ENCODE data around the gene B4GALNT3.

B4GALNT3 gene

GRCh38 chr12:578748-579419 is 119.1 kb downstream of the B4GALNT3 start:
- no peak for DNase-seq

GRCh38 chr12:579420-580110 is 119.8 kb downstream of the B4GALNT3 start:
- DNase-seq, result no peak

- DNase-seq, result no peak
These were observed 121.1 kb downstream of the B4GALNT3 start for GRCh38 chr12:580813-581212.

GRCh38 chr12:581321-581720 is 121.6 kb downstream of the B4GALNT3 start:
- DNase-seq, result no peak

GRCh38 chr12:581746-582145 is 122.0 kb downstream of the B4GALNT3 start:
- no peak for DNase-seq

GRCh38 chr12:583251-583869 is 123.6 kb downstream of the B4GALNT3 start:
- DNase-seq, result no peak

GRCh38 chr12:585062-586061 is 125.6 kb downstream of the B4GALNT3 start:
- DNase-seq, result no peak

GRCh38 chr12:586318-587071 is 126.8 kb downstream of the B4GALNT3 start:
- DNase-seq, result no peak

GRCh38 chr12:587132-588023 is 127.6 kb downstream of the B4GALNT3 start:
- DNase-seq, result no peak

- DNase-seq, result no peak
These were observed 128.2 kb downstream of the B4GALNT3 start for GRCh38 chr12:588024-588322.

- DNase-seq, result no peak
These were observed 128.9 kb downstream of the B4GALNT3 start for GRCh38 chr12:588646-589045.

GRCh38 chr12:590206-590750 is 130.5 kb downstream of the B4GALNT3 start:
- no peak for DNase-seq

- DNase-seq, result no peak
These were observed 131.7 kb downstream of the B4GALNT3 start for GRCh38 chr12:591167-592023.

- no peak for DNase-seq
These were observed 132.3 kb downstream of the B4GALNT3 start for GRCh38 chr12:592024-592505.

- DNase-seq, result no peak
These were observed 133.9 kb downstream of the B4GALNT3 start for GRCh38 chr12:593396-594270.

- DNase-seq, result no peak
These were observed 138.3 kb downstream of the B4GALNT3 start for GRCh38 chr12:597926-598568.

GRCh38 chr12:599756-600155 is 140.0 kb downstream of the B4GALNT3 start:
- no peak for DNase-seq

Measured in fibroblast of skin of right biceps (primary cell).